Adrenal gland (tissue), 5 donors: ENCODE data around the gene IMMP2L.

Experiments used
- POLR2A ChIP-seq, 2 donors: fragments of 450-650 bp; IDR thresholded peaks; one replicate each; pipeline ENCODE4 v1.6.1; 2017; ENCODE audit warnings: antibody characterized with exemption in 2 of 2, mild to moderate bottlenecking in 2 of 2, moderate library complexity in 1 of 2
- TF ChIP-seq, protein P1 (sequence below), 6 experiments: fragments of 450-650 bp in 4 of 6; fragments of 200-600 bp in 2 of 6; sonication (generic) in 1 of 6; IDR thresholded peaks; 1 replicate in 5 of 6; 2 replicates in 1 of 6; pipeline versions ENCODE4 v1.5.1 to v1.8.0; 2016 to 2021; ENCODE audit warnings: antibody characterized with exemption in 6 of 6, mild to moderate bottlenecking in 2 of 6, moderate library complexity in 1 of 6
- donor health status: DM: no; HTN: no; CAD: no.

GRCh38 chr7:111475419-111475748 lies 86.9 kb downstream of the IMMP2L start:
- TF ChIP-seq, protein P1, sequence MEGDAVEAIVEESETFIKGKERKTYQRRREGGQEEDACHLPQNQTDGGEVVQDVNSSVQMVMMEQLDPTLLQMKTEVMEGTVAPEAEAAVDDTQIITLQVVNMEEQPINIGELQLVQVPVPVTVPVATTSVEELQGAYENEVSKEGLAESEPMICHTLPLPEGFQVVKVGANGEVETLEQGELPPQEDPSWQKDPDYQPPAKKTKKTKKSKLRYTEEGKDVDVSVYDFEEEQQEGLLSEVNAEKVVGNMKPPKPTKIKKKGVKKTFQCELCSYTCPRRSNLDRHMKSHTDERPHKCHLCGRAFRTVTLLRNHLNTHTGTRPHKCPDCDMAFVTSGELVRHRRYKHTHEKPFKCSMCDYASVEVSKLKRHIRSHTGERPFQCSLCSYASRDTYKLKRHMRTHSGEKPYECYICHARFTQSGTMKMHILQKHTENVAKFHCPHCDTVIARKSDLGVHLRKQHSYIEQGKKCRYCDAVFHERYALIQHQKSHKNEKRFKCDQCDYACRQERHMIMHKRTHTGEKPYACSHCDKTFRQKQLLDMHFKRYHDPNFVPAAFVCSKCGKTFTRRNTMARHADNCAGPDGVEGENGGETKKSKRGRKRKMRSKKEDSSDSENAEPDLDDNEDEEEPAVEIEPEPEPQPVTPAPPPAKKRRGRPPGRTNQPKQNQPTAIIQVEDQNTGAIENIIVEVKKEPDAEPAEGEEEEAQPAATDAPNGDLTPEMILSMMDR (IDR thresholded peaks at IDR 0.05), result no peak
- no peak for TF ChIP-seq POLR2A (IDR thresholded peaks at IDR 0.05)
